Gastroesophageal sphincter (tissue), 4 donors: ENCODE data around the gene RAMP2. TPM values are rescaled to one million over a fixed set of nuclear protein-coding genes. Genes with fewer than 3 reads are reported as not detected.

Experiments
- ATAC-seq: fragments of 150-250 bp; one replicate; pipeline ENCODE4 v1.9.1; 2016; ENCODE audit warnings: mild to moderate bottlenecking, moderate library complexity
- H3K27ac ChIP-seq, 4 donors: fragments of 200-600 bp; sonication (generic) in 3 of 4; 1 replicate in 3 of 4; 2 replicates in 1 of 4; pipeline ENCODE4 v1.5.1; 2016 to 2019
- H3K27me3 ChIP-seq: fragments of 200-600 bp; sonication (generic); one replicate; pipeline ENCODE4 v1.5.1; 2019
- H3K36me3 ChIP-seq, 2 donors: fragments of 200-600 bp; sonication (generic); one replicate each; pipeline ENCODE4 v1.5.1; 2019; ENCODE audit warnings: control low read depth in 1 of 2
- H3K4me1 ChIP-seq, 3 donors: fragments of 200-600 bp; sonication (generic); 1 replicate in 2 of 3; 2 replicates in 1 of 3; pipeline ENCODE4 v1.5.1; 2016 to 2019; ENCODE audit warnings: control low read depth in 2 of 3
- H3K4me3 ChIP-seq, 2 donors: fragments of 200-600 bp; sonication (generic); one replicate each; pipeline ENCODE4 v1.5.1; 2019; ENCODE audit warnings: mild to moderate bottlenecking in 1 of 2, moderate library complexity in 1 of 2
- H3K9me3 ChIP-seq, 3 donors: fragments of 200-600 bp; sonication (generic); one replicate each; pipeline ENCODE4 v1.5.1; 2017 to 2019; ENCODE audit warnings: control low read depth in 2 of 3
- CTCF ChIP-seq, 4 experiments: fragments of 200-600 bp in 2 of 4; fragments of 450-650 bp in 2 of 4; sonication (generic) in 1 of 4; IDR thresholded peaks; one replicate each; pipeline ENCODE4 v1.5.1; 2017 to 2019; ENCODE audit warnings: antibody characterized with exemption in 4 of 4, mild to moderate bottlenecking in 2 of 4, moderate library complexity in 2 of 4
- EP300 ChIP-seq: sonication (generic); formaldehyde crosslinking; IDR thresholded peaks from one replicate; pipeline ENCODE4 v1.6.1; 2017; ENCODE audit warnings: antibody characterized with exemption, mild to moderate bottlenecking
- POLR2A ChIP-seq, 2 donors: fragments of 450-650 bp; IDR thresholded peaks; one replicate each; pipeline ENCODE4 v1.6.1; 2017; ENCODE audit warnings: antibody characterized with exemption in 2 of 2, mild to moderate bottlenecking in 2 of 2, moderate library complexity in 1 of 2
- POLR2AphosphoS5 ChIP-seq: sonication (generic); formaldehyde crosslinking; IDR thresholded peaks from one replicate; pipeline ENCODE4 v1.6.1; 2017; ENCODE audit warnings: antibody characterized with exemption
- WGBS, 2 donors: methylation state at CpG; one replicate each; pipeline ENCODE4 v1.1.5; 2018; ENCODE audit warnings: low coverage in 1 of 2; 5-methylcytosine and 5-hydroxymethylcytosine counted together
- total RNA-seq, 4 donors: library from RNA; depleted of rRNA; stranded (reverse); fragments of >200 nt; gene quantifications; one replicate each; pipeline ENCODE4 v1.1.0, GENCODE V29; 2016

Gene RAMP2
- total RNA-seq, 4 donors from 2014 or later = 4.0 to 27.4 (median 21.5) TPM

GRCh38 chr17:42781639-42782165, 20.7 kb downstream of the RAMP2 start:
- peaks cover 0 to 32% of the 10 kb centered on the region in 2 donors for H3K36me3 ChIP-seq
- peaks cover 0 to 61% (median 6%) of the 10 kb centered on the region in 3 donors for H3K4me1 ChIP-seq
- TF ChIP-seq POLR2AphosphoS5 (no peak), EP300 (no peak), POLR2A (IDR thresholded peaks at IDR 0.05) (no peak), CTCF (IDR thresholded peaks at IDR 0.05) (no peak)
- peaks cover 58% of the 10 kb centered on the region for H3K27me3 ChIP-seq
- H3K4me3 ChIP-seq = peak overlapping the region; percentile 1 to 55
- H3K27ac ChIP-seq = peak overlapping the region in 3 of 4 donors; percentile 2 to 53 (median 31)
- 52% methylated on average over 2 of the region's 10 CpGs; no CpG with 5 or more reads in 1 of the 2 donors for WGBS, 2 donors
- H3K9me3 ChIP-seq = no peaks in the 10 kb centered on the region
- no peak for ATAC-seq

DNA sequence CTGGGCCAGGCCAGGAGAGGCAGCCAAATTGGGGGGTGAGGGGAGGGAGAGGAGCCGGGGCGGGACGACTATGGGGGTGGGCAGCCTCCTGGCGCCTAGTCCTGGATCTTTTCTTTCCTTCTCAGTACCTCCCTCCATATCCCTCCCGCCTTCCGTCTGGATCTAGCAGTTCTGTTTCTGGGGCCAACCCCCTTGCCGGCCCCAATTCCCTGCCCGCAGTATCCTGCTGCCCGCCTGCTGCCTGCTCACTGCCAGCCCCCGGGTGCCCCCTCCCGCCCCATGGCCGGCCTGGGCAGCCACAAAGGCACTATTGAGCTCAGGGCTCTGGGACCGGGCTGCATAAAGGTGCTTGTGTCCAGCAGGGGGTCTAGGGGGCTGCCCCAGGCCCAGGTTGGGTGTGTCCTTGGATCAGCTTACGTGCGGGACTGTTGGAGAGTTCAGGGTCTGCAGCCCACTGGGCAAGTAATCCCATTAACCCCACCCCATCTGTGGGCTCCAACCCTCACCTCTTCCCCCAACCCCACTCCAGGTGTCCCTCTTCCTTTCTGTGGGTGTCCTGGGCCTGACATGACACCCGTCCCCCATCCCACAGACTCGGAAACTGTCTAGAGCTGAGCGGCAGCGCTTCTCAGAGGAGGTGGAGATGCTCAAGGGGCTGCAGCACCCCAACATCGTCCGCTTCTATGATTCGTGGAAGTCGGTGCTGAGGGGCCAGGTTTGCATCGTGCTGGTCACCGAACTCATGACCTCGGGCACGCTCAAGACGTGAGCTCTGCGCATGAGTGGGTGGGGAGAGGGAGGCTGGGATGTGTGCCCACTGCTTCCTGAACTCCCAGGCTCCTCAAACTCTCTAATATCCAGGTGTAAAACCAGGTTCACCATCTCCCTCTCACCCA, 21.4 kb downstream of the RAMP2 start:
- Histone ChIP-seq H3K4me3 (peak overlapping the region; percentile 1 to 55), H3K27ac (peak overlapping the region in 3 of 4 donors; percentile 2 to 53 (median 31)), H3K4me1 (peaks cover 0 to 61% (median 6%) of the 10 kb centered on the region in 3 donors), H3K27me3 (peaks cover 58% of the 10 kb centered on the region), H3K36me3 (peaks cover 0 to 24% of the 10 kb centered on the region in 2 donors), H3K9me3 (no peaks in the 10 kb centered on the region)
- TF ChIP-seq CTCF (IDR thresholded peaks at IDR 0.05) = no peak
- TF ChIP-seq POLR2A (IDR thresholded peaks at IDR 0.05) = no peak
- TF ChIP-seq POLR2AphosphoS5 = no peak
- TF ChIP-seq EP300 = no peak
- peak; percentile 26 for ATAC-seq
- WGBS, 2 donors = 10% methylated on average over 5 of the region's 29 CpGs; no CpG with 5 or more reads in 1 of the 2 donors

- TF ChIP-seq POLR2AphosphoS5 (no peak), POLR2A (IDR thresholded peaks at IDR 0.05) (no peak), CTCF (IDR thresholded peaks at IDR 0.05) (no peak), EP300 (no peak)
- WGBS, 2 donors = 25 to 43% methylated on average over 5 to 6 of the region's 9 CpGs
- no peaks in the 10 kb centered on the region for H3K9me3 ChIP-seq
- H3K4me1 ChIP-seq = peaks cover 0 to 61% (median 6%) of the 10 kb centered on the region in 3 donors
- H3K36me3 ChIP-seq = peaks cover 0 to 16% of the 10 kb centered on the region in 2 donors
- peaks cover 58% of the 10 kb centered on the region for H3K27me3 ChIP-seq
- H3K27ac ChIP-seq = no peak overlapping the region
- no peak for ATAC-seq
- H3K4me3 ChIP-seq = no peak overlapping the region
Measured at GRCh38 chr17:42783062-42783790, 22.2 kb downstream of the RAMP2 start.

DNA sequence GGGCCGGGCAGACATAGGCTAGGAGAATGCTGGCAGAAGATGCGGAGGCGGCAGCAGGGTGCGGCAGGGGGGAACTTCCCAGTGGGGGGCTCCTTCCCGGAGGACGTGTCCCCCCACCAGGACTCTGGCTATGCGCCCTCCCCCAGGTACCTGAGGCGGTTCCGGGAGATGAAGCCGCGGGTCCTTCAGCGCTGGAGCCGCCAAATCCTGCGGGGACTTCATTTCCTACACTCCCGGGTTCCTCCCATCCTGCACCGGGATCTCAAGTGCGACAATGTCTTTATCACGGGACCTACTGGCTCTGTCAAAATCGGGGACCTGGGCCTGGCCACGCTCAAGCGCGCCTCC, 22.7 kb downstream of the RAMP2 start:
- no peak for ATAC-seq
- no peak overlapping the region for H3K27ac ChIP-seq
- no peak overlapping the region for H3K4me3 ChIP-seq
- H3K27me3 ChIP-seq = peaks cover 58% of the 10 kb centered on the region
- peaks cover 0 to 61% (median 6%) of the 10 kb centered on the region in 3 donors for H3K4me1 ChIP-seq
- H3K9me3 ChIP-seq = no peaks in the 10 kb centered on the region
- no CpG with 5 or more reads among the region's 22 CpGs for WGBS, 2 donors
- peaks cover 0 to 11% of the 10 kb centered on the region in 2 donors for H3K36me3 ChIP-seq
- TF ChIP-seq POLR2AphosphoS5 (no peak), CTCF (IDR thresholded peaks at IDR 0.05) (no peak), EP300 (no peak), POLR2A (IDR thresholded peaks at IDR 0.05) (no peak)
